Naive thymus-derived CD4-positive, alpha-beta T cell (primary cell): ENCODE results near the gene CNBP. TPM values are rescaled to one million over a fixed set of nuclear protein-coding genes. Genes with fewer than 3 reads are reported as not detected.
"Not testable (repeated sequence)": the region's sequence is repeated elsewhere in the genome, so short reads cannot be mapped to it uniquely, and the experiment has no call there.

Source experiments
- ATAC-seq: fragments of 150-1000 bp; cut with Tn5 transposase; 2 replicates; pipeline ENCODE4 v1.10.0; 2021; ENCODE audit warnings: mild to moderate bottlenecking, moderate library complexity
- CTCF ChIA-PET: fragments of 350-600 bp; sonication (Branson Sonifier 250); formaldehyde crosslinking; loops from one replicate; lab custom pipeline; 2021; ENCODE audit warnings: antibody characterized with exemption; lab: Charles Lee
- POLR2A ChIA-PET: fragments of 350-600 bp; sonication (Branson Sonifier 250); formaldehyde crosslinking; loops from one replicate; lab custom pipeline; 2021; ENCODE audit warnings: antibody characterized with exemption, inconsistent platforms; lab: Charles Lee
- DNase-seq, 9 donors: peaks; one replicate each; pipeline versions ENCODE4 v3.0.0 to v3.0.0-alpha.2; 2020 to 2022; ENCODE audit warnings: mixed read lengths in 1 of 9
- H3K27ac ChIP-seq: one replicate; pipeline ENCODE4 v1.7.0; 2013; ENCODE audit warnings: mild to moderate bottlenecking, low read depth, low read length, moderate library complexity
- H3K27me3 ChIP-seq, 2 donors: one replicate each; pipeline ENCODE4 v1.7.0; 2013; ENCODE audit warnings: low read length in 2 of 2, mild to moderate bottlenecking in 2 of 2, moderate library complexity in 2 of 2; ENCODE audit not compliant: control insufficient read depth in 2 of 2, insufficient read depth in 2 of 2
- H3K36me3 ChIP-seq, 3 experiments: 1 replicate in 2 of 3; 2 replicates in 1 of 3; pipeline ENCODE4 v1.7.0; 2013; ENCODE audit warnings: low read length in 3 of 3, mild to moderate bottlenecking in 3 of 3, moderate library complexity in 1 of 3; ENCODE audit not compliant: insufficient read depth in 3 of 3, control insufficient read depth in 2 of 3
- H3K4me1 ChIP-seq, 2 donors: one replicate each; pipeline ENCODE4 v1.7.0; 2013; ENCODE audit warnings: low read length in 2 of 2, mild to moderate bottlenecking in 2 of 2, moderate library complexity in 1 of 2; ENCODE audit not compliant: control insufficient read depth in 2 of 2, insufficient read depth in 2 of 2
- H3K4me3 ChIP-seq: 2 replicates; pipeline ENCODE4 v1.7.0; 2013; ENCODE audit warnings: mild to moderate bottlenecking, low read length
- H3K9me3 ChIP-seq, 3 experiments: 1 replicate in 2 of 3; 2 replicates in 1 of 3; pipeline ENCODE4 v1.7.0; 2013; ENCODE audit warnings: low read length in 3 of 3; ENCODE audit not compliant: control insufficient read depth in 2 of 3
- H3K27ac Mint-ChIP-seq, 9 donors: one replicate each; pipeline ENCODE4 v1.8.0; 2020 to 2022; ENCODE audit warnings: mixed read lengths in 9 of 9, mild to moderate bottlenecking in 8 of 9, moderate library complexity in 5 of 9, inconsistent platforms in 2 of 9
- H3K27me3 Mint-ChIP-seq, 5 donors: one replicate each; pipeline ENCODE4 v1.8.0; 2021 to 2022; ENCODE audit warnings: mixed read lengths in 5 of 5, mild to moderate bottlenecking in 1 of 5
- H3K36me3 Mint-ChIP-seq, 5 donors: one replicate each; pipeline ENCODE4 v1.8.0; 2020 to 2022; ENCODE audit warnings: mixed read lengths in 5 of 5, mild to moderate bottlenecking in 3 of 5, inconsistent platforms in 1 of 5
- H3K4me1 Mint-ChIP-seq, 7 donors: one replicate each; pipeline ENCODE4 v1.8.0; 2020 to 2022; ENCODE audit warnings: mixed read lengths in 7 of 7, mild to moderate bottlenecking in 3 of 7, inconsistent platforms in 1 of 7
- H3K4me3 Mint-ChIP-seq, 10 donors: one replicate each; pipeline ENCODE4 v1.8.0; 2020 to 2022; ENCODE audit warnings: mild to moderate bottlenecking in 10 of 10, mixed read lengths in 10 of 10, moderate library complexity in 6 of 10, inconsistent platforms in 2 of 10
- H3K9me3 Mint-ChIP-seq, 11 donors: one replicate each; pipeline ENCODE4 v1.8.0; 2020 to 2022; ENCODE audit warnings: mixed read lengths in 11 of 11, mild to moderate bottlenecking in 4 of 11, inconsistent platforms in 1 of 11, moderate library complexity in 1 of 11
- intact Hi-C, 2 donors: fragments of 100-400 bp; cut with micrococcal nuclease; formaldehyde crosslinking; loops; one replicate each; pipeline ENCODE4 v1.15.1; 2023
- polyA plus RNA-seq, 2 donors: library from polyadenylated mRNA; unstranded; fragments of 300-500 nt; fragmentation: Illumina TruSeq; gene quantifications; one replicate each; pipeline ENCODE4 v1.2.3, GENCODE V29; 2021
- total RNA-seq, 6 experiments: library from RNA in 5 of 6; stranded (reverse) in 5 of 6; gene quantifications; 1 replicate in 5 of 6; 2 replicates in 1 of 6; pipeline ENCODE4 v1.2.3 and lab custom pipeline; 2021 to 2026

Gene CNBP
- total and polyA plus RNA-seq, 7 experiments from 2014 or later: 259 to 1,159 (median 358) TPM

DNA sequence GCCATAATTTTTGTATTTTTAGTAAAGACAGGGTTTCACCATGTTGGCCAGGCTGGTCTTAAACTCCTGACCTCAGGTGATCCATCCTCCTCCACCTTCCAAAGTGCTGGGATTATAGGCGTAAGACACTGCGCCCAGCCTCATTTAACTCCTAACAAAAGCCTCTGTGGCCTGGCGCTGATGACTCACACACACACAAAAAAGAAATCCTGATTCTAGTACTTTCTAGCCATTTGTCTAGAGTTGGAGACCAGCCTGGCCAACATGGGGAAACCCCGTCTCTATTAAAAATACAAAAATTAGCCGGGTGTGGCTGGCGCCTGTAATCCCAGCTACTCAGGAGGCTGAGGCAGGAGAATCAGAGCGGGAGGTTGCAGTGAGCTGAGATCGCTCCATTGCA is 6.1 kb upstream of the CNBP start:
- H3K27ac Mint-ChIP-seq, H3K27me3 Mint-ChIP-seq, H3K36me3 Mint-ChIP-seq, H3K4me1 ChIP-seq, ATAC-seq, H3K27me3 ChIP-seq, DNase-seq, CTCF ChIA-PET, H3K27ac ChIP-seq, H3K9me3 ChIP-seq, POLR2A ChIA-PET, H3K9me3 Mint-ChIP-seq, H3K36me3 ChIP-seq, H3K4me3 Mint-ChIP-seq, H3K4me3 ChIP-seq: not testable (repeated sequence)
- intact Hi-C loops: loop anchor here in 1 of 2 donors (10.0 kb wide), 1 partner anchor 1135 kb away; the partner anchor contains the start of gene SEC61A1
- peaks cover 0 to 10% (median 6%) of the 10 kb centered on the region in 7 donors for H3K4me1 Mint-ChIP-seq

DNA sequence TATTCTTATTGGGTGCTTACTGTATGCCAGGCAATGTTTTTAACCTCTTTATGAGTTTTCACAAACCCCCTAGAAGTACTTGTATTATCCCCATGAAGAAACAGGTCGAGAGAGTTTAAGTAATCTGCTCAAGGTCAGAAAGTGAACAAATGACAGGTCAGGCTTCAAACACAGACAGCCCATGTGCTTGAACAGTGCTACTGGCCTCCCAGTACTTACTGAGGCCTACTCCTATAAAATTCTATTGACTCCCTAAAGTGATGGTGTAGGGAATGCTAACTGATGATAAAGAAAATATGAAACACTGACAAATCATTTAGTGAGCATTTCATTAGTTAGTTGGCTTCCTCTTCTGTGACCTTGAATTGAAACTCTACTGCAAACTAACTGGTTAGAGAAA is 4.2 kb upstream of the CNBP start:
- Mint-ChIP-seq H3K36me3 (peaks cover 0 to 6% (median 0%) of the 10 kb centered on the region in 5 donors), H3K27ac (peak overlapping the region in 3 of 9 donors; percentile 4 to 51 (median 14)), H3K27me3 (no peaks in the 10 kb centered on the region), H3K4me3 (no peak overlapping the region), H3K9me3 (no peaks in the 10 kb centered on the region), H3K4me1 (peaks cover 5 to 14% (median 12%) of the 10 kb centered on the region in 7 donors)
- Histone ChIP-seq H3K36me3 (peaks cover 0 to 8% (median 0%) of the 10 kb centered on the region in 3 experiments), H3K27ac (no peak overlapping the region), H3K4me1 (peaks cover 0 to 9% of the 10 kb centered on the region in 2 donors), H3K9me3 (no peaks in the 10 kb centered on the region), H3K4me3 (no peak overlapping the region), H3K27me3 (no peaks in the 10 kb centered on the region)
- ChIA-PET POLR2A (interaction anchor here (0.6 kb wide), 1 partner anchor 11 kb away, joined by 3 read pairs; no protein-coding TSS in a partner anchor), CTCF (interaction anchor here (0.6 kb wide), 1 partner anchor 217 kb away, joined by 3 read pairs; no protein-coding TSS in a partner anchor)
- intact Hi-C loops: loop anchor here in 1 of 2 donors (10.0 kb wide), 1 partner anchor 1133 kb away; the partner anchor contains the start of gene SEC61A1
- no peak for DNase-seq
- ATAC-seq: no peak

DNA sequence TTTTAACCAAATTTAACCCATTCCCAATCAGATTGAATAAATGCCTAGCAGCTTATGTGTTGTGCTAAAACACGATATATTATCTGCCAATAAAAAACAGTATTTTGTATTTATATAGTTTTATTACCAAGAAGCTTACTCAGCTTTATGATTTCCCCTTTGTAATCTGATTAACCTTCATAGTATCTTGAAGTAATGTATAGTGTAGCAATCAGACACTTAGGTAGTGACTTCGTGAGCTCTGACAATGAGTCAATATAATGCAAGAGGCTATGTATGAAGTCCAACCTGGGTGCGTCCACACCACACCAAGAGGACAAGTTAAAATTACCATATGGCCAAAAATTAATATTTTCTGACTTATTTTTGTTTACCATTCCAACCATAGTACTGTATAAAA is 2.1 kb upstream of the CNBP start:
- intact Hi-C loops: loop anchor here (2.0 to 10.0 kb wide), 2 partner anchors 535 to 1131 kb away; partner anchors contain the start of genes RPN1 (in 1 of the 2) and SEC61A1 (in 1 of the 2)
- no peaks in the 10 kb centered on the region for H3K27me3 ChIP-seq
- DNase-seq (no peak), ATAC-seq (no peak)
- ChIA-PET CTCF (interaction anchor here (1.0 to 1.2 kb wide), 2 partner anchors 131 to 133 kb away, joined by 3 read pairs; a partner anchor contains a TSS), POLR2A (interaction anchor here (0.8 to 2.3 kb wide), 5 partner anchors 11 to 254 kb away, joined by 3 to 11 read pairs (median 7); partner anchors contain the start of genes IFT122, MBD4 and RAB43)
- H3K4me3 ChIP-seq: no peak overlapping the region
- H3K36me3 ChIP-seq: peaks cover 0 to 10% (median 4%) of the 10 kb centered on the region in 3 experiments
- Mint-ChIP-seq H3K27ac (peak overlapping the region in 3 of 9 donors; percentile 10 to 14 (median 13)), H3K4me1 (peaks cover 16 to 30% (median 26%) of the 10 kb centered on the region in 7 donors), H3K36me3 (peaks cover 0 to 21% (median 12%) of the 10 kb centered on the region in 5 donors), H3K4me3 (peak overlapping the region in 2 of 10 donors; percentile 8 to 56), H3K9me3 (no peaks in the 10 kb centered on the region), H3K27me3 (no peaks in the 10 kb centered on the region)
- no peaks in the 10 kb centered on the region for H3K9me3 ChIP-seq
- peaks cover 2 to 9% of the 10 kb centered on the region in 2 donors for H3K4me1 ChIP-seq
- peak overlapping the region; percentile 40 for H3K27ac ChIP-seq

DNA sequence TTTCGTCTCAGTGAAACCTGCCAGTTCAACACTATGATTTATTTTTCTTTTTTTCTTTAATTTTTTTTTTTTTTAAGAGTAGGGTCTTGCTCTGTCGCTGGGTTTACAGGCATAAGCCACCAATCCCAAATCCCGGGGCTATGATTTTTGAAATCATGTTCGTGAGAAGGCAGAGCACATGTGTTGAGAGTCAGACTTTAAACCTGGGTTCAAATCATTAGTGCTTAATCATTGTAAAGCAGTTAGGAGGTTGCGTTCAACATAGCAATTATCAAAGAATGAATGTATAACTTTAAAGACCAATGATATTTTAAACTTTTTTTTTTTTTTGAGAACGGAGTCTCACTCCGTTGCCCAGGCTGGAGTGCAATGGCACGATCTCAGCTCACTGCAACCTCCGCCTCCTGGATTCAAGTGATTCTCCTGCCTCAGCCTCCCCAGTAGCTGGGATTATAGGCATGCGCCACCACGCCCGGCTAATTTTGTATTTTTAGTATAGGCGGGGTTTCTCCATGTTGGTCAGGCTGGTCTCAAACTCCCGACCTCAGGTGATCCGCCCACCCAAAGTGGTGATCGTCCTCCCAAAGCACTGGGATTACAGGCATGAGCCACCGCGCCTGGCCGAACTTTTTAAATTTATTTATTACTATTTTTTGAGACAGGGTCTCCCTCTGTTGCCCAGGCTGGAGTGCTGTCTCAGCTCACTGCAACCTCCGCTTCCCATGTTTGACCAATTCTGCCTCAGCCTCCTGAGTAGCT is 1.3 kb upstream of the CNBP start:
- Histone ChIP-seq H3K27ac (peak overlapping the region; percentile 100), H3K36me3 (peaks cover 0 to 10% (median 4%) of the 10 kb centered on the region in 3 experiments), H3K4me1 (peaks cover 10 to 17% of the 10 kb centered on the region in 2 donors)
- intact Hi-C loops: loop anchor here (1.0 to 10.0 kb wide), 11 partner anchors 93 to 1130 kb away; partner anchors contain the start of genes RPN1 (in 2 of the 2), ACAD9 (in 1 of the 2), CFAP92 (in 1 of the 2) and HMCES (in 1 of the 2)
- Mint-ChIP-seq H3K27ac (peak overlapping the region; percentile 18 to 99 (median 97)), H3K4me1 (peaks cover 24 to 39% (median 33%) of the 10 kb centered on the region in 7 donors), H3K36me3 (peaks cover 0 to 25% (median 18%) of the 10 kb centered on the region in 5 donors), H3K4me3 (peak overlapping the region; percentile 59 to 99 (median 96))
- not testable (repeated sequence) for H3K9me3 ChIP-seq, H3K4me3 ChIP-seq, DNase-seq, H3K9me3 Mint-ChIP-seq, ATAC-seq, H3K27me3 ChIP-seq, H3K27me3 Mint-ChIP-seq
- ChIA-PET POLR2A (interaction anchor here (1.7 to 3.7 kb wide), 4 partner anchors 23 to 131 kb away, joined by 7 to 30 read pairs (median 10); partner anchors contain the start of gene RAB43), CTCF (interaction anchor here (1.0 to 1.2 kb wide), 2 partner anchors 131 to 132 kb away, joined by 3 read pairs; a partner anchor contains a TSS)

DNA sequence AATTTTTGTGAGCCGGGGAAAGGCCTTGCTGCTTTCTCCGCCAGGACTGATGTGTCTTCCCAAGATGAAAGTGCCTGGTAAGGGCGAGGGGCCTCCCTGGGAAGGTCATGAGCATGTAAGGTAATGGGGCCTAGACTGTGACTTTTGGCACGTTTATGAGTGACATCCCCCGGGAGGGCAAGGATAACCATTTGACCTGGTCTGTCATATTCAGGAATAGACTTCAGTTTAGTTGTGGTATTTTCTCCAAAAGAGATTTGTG is 631 bp upstream of the CNBP start:
- peak overlapping the region; percentile 100 for H3K27ac ChIP-seq
- Mint-ChIP-seq H3K4me1 (peaks cover 29 to 42% (median 38%) of the 10 kb centered on the region in 7 donors), H3K9me3 (no peaks in the 10 kb centered on the region), H3K4me3 (peak overlapping the region; percentile 93 to 99 (median 96)), H3K27me3 (no peaks in the 10 kb centered on the region), H3K27ac (peak overlapping the region; percentile 91 to 99 (median 97)), H3K36me3 (peaks cover 0 to 27% (median 20%) of the 10 kb centered on the region in 5 donors)
- intact Hi-C loops: loop anchor here (1.0 to 10.0 kb wide), 11 partner anchors 94 to 1130 kb away; partner anchors contain the start of genes RPN1 (in 2 of the 2), ACAD9 (in 1 of the 2), CFAP92 (in 1 of the 2) and HMCES (in 1 of the 2)
- no peaks in the 10 kb centered on the region for H3K9me3 ChIP-seq
- DNase-seq (peak in 1 of 9 donors; percentile 34), ATAC-seq (no peak)
- peaks cover 13 to 22% of the 10 kb centered on the region in 2 donors for H3K4me1 ChIP-seq
- H3K4me3 ChIP-seq: peak overlapping the region; percentile 74
- POLR2A ChIA-PET: interaction anchor here (0.7 to 4.9 kb wide), 13 partner anchors 8 to 190 kb away, joined by 3 to 106 read pairs (median 4); partner anchors contain the start of genes CFAP92, COPG1 and RAB43
- peaks cover 0 to 11% (median 4%) of the 10 kb centered on the region in 3 experiments for H3K36me3 ChIP-seq
- no peaks in the 10 kb centered on the region for H3K27me3 ChIP-seq
- CTCF ChIA-PET: interaction anchor here (1.6 kb wide), 1 partner anchor 22 kb away, joined by 8 read pairs; no protein-coding TSS in a partner anchor
